Anterior cingulate cortex (tissue), 58 donors: ENCODE measurements around the gene SRM.
A peak's percentile ranks its signal among the peaks of the same experiment; 100 is the strongest.
"Not testable (repeated sequence)": the region's sequence is repeated elsewhere in the genome, so short reads cannot be mapped to it uniquely, and the experiment has no call there.

Experiments used
- DNase-seq, 58 donors: peaks; one replicate each; lab custom pipeline; 2025; lab: John Stamatoyannopoulos, UW

SRM gene

DNA sequence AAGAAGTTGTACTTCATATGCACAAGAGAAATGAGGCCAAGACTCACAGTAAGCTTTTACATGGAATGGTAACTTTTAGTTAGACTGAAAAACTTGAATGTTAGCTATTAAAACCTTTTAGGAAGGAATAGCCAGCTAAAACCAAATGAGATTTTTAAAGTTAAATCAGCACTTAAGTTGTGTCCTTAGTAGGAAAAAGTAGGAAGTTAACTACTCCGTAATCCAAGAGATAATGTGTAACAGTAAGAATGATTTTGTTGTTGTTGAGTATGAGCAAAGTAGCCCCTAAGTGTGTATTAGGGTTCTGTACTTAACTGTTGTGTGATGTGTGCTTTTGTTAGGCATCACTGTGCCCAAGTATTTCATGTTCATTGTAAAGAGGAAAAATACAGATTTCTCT, 34.2 kb downstream of the SRM start:
- no peak for DNase-seq

DNA sequence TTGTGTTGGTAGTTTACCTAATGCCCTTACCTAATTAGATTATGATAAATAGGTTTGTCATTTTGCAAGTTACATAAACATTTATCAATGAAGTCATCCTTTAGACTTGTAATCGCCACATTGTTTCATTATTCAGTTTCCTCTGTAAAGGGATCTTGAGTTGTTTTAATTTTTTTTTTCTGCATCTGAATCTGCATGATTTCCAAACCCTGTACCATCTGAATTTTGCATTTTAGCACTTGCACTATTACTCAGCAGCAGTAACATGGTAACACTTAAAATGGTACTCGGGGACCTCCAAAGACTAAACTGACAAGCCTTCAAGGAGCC, 35.0 kb downstream of the SRM start:
- no peak for DNase-seq

DNA sequence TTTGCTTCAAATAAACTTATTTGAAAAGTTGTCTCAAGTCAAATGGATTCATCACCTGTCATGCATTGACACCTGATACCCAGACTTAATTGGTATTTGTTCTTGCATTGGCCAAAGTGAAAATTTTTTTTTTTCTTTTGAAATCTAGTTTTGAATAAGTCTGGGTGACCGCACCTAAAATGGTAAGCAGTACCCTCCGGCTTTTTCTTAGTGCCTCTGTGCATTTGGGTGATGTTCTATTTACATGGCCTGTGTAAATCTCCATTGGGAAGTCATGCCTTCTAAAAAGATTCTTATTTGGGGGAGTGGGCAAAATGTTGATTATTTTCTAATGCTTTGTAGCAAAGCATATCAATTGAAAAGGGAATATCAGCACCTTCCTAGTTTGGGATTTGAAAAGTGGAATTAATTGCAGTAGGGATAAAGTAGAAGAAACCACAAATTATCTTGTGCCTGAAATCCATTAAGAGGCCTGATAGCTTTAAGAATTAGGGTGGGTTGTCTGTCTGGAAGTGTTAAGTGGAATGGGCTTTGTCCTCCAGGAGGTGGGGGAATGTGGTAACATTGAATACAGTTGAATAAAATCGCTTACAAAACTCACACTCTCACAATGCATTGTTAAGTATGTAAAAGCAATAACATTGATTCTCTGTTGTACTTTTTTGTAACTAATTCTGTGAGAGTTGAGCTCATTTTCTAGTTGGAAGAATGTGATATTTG, 35.5 kb downstream of the SRM start:
- no peak for DNase-seq

DNA sequence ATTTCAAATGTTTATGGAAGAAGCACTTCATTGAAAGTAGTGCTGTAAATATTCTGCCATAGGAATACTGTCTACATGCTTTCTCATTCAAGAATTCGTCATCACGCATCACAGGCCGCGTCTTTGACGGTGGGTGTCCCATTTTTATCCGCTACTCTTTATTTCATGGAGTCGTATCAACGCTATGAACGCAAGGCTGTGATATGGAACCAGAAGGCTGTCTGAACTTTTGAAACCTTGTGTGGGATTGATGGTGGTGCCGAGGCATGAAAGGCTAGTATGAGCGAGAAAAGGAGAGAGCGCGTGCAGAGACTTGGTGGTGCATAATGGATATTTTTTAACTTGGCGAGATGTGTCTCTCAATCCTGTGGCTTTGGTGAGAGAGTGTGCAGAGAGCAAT, 36.6 kb downstream of the SRM start:
- no peak for DNase-seq

DNA sequence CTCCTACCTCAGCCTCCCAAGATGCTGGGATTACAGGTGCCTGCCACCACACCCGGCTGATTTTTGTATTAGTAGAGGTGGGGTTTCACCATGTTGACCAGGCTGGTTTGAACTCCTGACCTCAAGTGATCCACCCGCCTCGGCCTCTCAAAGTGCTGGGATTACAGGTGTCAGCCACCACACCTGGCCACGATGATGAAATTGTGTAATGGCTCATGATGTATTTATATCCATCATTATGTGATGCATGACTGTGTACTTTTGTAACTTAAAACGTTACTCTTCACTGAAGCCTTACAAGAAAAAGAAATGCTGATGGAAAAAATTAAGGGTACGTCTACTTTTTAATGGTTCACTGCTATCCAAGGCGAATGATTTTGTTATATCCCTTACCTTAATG, 39.8 kb downstream of the SRM start:
- DNase-seq, result no peak

DNA sequence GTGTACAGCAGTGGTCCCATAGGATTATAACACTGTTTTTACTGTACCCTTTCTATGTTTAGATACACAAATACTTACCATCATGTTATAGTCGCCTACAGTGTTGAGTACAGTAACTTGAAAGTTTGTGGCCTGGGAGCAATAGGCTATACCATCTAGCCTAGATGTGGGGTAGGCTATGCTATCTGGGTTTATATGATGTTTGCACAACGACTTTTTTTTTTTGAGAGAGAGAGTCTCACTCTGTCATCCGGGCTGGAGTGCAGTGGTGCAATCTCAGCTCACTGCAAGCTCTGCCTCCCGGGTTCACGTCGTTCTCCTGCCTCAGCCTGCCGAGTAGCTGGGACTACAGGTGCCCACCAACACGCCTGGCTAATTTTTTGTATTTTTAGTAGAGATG, 40.5 kb downstream of the SRM start:
- DNase-seq, result not testable (repeated sequence)

DNA sequence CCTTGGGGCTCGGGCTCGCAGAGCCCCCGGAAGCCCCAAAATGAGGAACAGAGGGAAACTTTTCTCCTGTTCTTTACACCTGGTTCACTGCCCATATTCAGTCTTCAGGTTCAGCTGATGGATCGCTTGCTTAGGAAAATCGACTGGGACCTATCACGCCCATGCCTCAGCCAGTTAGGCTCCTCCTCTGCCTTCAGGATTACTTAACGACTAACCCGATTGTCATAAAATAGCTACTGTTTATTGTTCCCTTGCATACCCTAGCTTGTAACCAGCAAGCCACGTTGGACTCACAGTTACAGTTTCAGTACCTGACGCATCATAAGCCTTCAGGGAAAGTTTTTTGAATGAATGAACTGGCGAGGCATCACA, 46.7 kb downstream of the SRM start:
- no peak for DNase-seq

DNA sequence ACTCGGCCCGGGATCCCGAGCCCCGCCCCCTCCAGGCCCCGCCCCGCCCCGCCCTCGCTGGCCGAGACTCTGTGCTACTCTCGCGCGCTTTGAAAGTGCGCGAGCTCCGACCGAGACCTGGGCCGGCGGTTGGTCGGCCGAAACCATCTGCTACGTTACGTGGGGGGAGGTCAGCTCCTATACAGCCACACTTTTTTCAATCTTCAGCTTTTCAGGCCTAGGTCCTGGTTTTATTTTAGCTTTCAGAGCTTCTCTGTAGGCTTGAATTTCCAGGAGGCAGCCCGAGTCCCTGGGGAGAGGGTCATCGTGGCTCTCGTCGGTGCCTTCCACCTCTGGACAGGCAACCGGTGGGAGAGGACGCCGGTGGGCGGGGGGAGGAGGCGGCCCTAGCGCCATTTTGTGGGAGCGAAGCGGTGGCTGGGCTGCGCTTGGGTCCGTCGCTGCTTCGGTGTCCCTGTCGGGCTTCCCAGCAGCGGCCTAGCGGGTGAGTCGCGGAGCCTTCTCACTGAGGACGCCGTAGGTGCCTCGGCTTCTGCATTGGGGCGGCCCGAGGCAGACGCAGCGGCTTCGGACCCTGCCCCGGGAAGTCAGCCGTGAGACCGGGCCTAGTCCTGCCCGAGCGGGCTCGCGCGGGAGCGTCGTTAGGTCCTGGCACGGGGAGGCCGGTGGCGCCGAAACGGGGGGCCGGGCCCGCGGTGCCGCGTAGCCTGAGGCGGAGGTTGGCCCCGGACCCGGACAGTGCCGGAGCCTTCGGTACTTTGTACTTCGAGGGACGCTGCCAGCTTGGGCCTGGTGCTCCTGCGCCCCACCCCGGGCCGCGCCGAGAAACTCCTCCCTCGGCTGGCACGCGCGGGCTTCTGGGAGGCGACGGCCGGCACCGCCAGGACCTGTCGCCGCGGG, 47.3 kb downstream of the SRM start, which contains the start of gene TARDBP:
TSS of gene TARDBP (plus strand) at position 395 of the 900 bp plus-strand sequence. CDS start 1,074 bp downstream, outside the sequence.
- peak; percentile 23 to 96 (median 89) for DNase-seq
